GM21717 (cell line): ENCODE data around the gene SPDEF.

Source experiments
- ATAC-seq: cut with Tn5 transposase; IDR thresholded peaks from one replicate; pipeline ENCODE4 v1.9.1; 2021; ENCODE audit warnings: mild to moderate bottlenecking, moderate library complexity; ENCODE audit not compliant: unreplicated experiment

The SPDEF gene

DNA sequence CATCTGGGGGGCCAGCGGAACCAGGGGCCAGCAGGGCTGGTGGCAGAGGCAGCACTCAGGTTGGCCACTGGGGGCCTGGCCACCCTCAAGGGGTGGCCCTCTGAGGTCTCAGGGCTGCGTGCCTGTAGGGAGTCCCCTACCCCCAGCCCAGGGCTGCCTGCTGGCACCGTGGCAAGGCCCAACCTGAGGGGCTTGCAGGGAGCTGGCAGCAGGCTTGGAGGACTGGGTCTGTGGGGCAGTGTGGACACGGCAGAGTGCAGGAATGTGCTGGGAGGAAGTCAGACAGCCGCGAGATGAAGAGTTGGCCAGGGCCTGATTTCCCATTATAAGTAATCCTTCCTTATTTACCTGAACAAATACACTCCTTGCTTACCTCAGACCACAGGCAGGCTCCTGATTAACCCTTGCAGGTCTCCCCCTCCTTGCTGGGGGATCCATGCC, at the start of gene SPDEF:
SPDEF (minus strand) TSS at position 299 of the 441 bp plus-strand sequence. CDS start 11,874 bp downstream, outside the sequence.
- no peak for ATAC-seq

DNA sequence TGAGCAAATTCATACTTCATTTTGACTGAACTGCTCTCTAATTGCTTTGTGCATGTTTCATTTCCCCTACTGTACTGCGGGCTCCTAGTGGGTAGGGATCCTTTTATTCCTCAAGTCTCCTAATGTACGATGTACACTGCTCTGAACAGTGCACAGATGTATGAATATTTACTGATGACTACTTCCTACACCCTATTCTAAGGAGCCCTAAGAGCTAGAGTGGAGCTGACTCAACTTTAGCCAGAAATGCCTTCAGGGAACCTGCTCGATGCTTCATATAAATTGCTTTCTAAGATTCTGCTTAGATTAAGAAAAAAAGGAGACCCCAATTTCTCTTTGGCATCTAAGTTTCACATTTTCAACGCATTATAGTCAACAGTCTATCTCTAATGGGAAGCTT, 47.6 kb upstream of the SPDEF start:
- no peak for ATAC-seq

DNA sequence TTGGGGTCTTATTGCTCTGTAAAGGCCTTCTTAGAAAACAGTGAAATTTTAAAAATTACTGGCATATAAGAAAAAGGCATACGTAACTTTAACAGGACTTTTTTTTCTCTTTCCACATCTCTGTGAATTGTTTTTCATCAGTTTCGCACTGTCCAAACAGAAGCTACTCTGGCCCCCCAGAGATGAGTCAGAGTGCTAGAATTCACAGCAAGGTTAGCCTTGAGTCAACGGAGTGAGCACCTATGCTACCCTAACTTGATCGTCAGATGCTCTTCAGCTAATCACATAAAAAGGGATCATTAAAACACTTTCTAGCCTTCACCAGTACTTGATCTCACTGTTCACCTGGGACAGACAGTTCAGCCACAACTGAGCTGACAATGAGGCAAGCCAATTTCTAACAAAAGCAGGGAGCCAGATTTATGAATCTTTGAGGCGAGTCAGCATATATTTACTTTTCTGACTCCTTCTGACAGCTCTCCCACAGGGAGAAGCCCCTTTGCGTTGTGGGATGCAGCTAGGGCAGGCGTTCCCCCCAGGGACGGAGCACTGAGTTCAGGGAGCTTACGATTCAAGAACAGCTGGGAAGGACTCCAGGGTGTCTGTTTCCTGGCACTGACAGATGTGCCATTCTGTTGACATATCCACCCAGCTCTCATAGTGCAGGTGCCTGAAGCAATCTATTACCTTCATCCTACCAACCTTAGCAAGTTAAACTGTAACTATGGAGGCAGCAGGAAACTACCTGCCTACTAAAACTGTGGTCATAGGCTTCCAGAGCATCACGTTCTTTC, 46.4 kb upstream of the SPDEF start:
- no peak for ATAC-seq

DNA sequence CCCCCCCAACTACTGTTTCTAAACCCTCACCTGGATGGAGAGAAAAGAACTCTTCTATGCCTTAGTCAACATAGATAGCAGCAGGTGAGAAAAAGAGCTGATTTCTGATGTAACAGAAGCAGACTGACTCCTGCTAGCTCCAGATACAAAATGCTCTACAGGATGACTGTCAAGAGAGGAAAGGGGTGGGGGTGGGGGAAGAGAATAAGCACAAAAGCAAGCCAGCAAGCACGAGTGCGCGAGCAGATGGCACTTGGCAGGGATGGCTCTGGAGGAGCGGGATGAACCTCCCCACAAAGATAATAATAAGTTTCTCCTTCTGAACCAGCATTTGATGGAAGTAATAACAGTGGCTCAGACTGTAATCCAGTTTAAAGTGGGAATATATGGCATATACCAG, 45.6 kb upstream of the SPDEF start:
- ATAC-seq: no peak

DNA sequence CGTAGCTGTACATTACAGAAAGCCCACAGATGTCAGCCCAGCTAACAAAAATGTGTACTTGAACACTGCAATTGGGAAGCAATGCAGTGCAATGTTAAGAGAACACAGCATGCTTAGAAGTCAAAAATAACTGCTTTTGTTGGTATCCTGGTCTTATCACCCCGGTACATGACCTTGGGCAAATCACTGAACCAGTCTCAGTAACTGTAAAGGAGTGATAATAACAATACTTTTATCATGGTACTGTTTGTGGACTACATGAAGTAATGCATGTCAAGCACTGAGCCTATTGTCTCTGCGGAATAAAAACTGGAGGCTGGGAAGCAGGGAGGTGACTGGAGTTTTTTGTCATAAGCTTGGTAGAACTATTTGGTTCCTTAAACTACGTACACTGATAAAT, 44.7 kb upstream of the SPDEF start:
- no peak for ATAC-seq

DNA sequence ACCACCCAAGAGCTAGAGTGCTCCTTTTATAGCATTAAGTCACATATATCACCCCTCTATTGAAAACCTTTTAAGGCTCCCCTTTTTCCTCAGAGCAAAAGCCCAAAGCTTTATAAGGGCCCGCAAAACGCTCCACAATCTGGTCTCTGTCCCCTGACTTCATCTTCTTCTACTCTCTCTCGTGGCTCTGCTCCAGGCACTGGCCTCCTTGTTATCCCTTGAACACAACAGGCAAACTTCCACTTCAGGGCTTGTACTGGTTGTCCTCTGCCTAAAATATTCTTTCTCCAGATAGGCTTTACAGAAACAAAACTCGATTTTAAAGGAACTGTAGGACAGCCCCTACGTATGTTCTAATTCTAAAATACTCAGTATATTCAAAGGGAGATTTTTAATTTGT, 44.0 kb upstream of the SPDEF start:
- ATAC-seq: no peak

DNA sequence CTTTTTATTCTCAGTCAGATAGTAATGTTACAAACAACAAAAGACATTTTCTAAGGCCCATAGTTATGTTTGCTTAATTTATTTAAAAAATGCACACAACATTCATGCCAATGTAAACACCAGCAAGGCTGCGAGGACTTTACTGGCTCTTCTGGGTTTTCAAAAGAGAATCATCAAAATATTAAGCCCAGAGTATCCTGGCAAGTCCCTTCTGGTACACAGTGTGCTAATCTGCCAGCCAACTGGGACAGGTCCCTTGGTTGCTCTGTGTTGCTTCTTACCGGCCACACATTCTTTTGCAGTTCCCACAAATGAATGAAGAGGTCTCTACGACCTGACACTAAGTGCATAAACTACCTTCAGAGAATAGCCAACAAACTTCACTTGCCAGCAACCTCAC, 42.6 kb upstream of the SPDEF start:
- ATAC-seq: no peak

DNA sequence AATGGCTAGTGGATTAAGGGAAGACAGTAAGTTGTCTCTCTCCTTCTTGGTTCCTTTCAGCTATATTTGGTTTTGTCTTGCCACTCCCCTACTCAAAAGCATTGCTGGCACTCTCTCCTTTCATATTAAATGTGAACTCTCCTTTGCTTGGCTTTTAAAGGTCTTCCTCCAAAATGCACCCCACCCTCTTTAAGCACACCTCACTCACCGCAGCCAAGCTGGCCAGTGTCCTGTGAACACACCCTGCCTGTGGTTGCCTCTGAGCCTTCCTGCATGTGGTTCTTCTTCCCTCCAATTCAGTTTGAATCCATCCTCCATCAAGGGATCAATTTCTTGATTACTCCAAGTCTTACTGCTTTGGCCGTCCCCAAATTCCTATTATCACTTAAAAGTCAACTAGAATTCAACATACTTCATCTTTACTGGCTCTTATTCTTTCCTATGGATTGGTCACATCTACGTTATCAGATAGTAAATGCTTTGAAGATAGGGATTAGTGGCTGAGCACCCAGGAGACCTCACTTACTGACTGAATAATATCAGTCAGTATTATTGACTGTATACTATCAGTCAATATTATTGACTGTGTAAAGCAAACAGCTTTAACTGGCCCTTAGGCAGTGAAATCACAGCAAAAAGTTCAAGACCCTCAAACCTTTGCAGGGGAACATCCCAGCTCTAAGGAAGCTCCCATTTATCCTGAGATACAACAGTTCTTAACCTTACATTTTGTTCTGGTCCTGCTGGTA, 41.6 kb upstream of the SPDEF start:
- ATAC-seq: no peak

DNA sequence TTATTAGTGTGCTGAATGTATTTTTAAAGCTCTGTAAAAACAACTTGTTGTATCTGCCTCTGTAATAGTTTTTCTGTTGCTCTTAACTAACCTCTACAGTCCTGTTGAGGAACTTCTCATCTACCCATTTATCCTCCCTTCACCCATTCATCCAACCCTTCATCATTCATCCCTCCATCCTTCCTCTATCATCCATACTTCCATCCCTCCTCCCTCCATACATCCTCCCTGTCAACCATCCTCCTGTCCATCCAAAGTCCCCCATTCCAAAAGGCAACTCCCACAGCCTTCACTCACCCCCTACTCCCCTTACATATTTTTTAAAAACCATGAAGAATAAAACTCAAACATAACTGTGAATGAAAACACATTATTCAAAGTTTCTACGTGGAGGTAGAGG, 40.7 kb upstream of the SPDEF start:
- ATAC-seq: no peak

DNA sequence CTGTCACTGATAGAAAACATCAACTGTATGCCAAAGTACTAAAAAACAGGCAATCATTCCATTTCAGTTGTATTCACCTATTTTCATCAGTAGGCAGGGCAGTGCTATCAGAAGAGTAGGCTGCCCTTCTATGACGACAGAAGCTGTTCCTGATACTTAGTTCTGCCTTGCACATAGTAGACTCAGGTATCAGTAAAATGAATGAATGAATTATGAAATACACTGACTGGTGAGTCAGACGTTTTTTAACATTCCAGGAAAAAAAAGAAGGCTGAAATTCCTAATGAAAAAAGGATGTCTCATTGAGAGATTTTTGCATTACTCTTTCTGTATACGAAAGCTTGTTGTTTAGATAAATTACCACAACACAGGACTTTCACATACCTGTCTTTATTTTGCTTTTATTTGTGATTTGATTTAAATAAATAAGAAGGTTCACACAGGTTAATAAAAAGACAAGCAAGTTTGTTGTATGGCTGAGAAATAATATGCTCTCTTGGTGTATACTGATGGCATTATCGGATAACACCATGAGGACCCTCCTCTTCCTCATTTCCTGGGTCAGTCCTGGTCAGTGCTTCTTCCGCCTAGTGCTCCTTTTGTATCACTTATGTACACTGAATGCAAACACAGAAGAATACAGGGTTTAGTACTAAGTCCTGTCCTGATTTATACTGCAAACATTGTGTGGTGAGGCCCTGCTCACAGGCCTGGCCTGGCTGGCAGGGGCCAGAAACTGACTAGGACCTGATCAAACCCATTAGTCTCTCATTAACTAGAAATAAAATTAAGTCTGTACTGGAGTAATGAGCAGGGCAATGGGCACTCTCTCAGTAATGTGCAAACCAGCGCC, 39.4 kb upstream of the SPDEF start:
- no peak for ATAC-seq

DNA sequence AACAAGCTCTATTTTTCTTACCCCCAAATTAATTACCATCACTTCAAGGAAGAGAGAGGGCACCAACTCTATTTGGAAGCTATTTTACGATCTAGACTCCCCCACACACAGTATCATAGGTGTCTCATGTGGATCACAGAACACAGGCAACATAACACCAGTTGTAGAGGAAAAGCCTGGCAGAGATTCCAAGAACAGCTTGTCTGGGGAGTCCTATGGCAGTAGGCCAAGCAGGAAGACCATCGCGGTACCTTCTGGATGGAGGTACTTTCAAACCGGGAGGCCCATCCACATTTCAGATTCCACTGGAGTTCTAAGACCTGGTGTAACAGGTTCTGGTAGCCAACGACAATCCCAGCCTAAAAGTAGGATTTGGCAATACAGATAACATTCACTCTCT, 37.6 kb upstream of the SPDEF start:
- ATAC-seq: no peak

DNA sequence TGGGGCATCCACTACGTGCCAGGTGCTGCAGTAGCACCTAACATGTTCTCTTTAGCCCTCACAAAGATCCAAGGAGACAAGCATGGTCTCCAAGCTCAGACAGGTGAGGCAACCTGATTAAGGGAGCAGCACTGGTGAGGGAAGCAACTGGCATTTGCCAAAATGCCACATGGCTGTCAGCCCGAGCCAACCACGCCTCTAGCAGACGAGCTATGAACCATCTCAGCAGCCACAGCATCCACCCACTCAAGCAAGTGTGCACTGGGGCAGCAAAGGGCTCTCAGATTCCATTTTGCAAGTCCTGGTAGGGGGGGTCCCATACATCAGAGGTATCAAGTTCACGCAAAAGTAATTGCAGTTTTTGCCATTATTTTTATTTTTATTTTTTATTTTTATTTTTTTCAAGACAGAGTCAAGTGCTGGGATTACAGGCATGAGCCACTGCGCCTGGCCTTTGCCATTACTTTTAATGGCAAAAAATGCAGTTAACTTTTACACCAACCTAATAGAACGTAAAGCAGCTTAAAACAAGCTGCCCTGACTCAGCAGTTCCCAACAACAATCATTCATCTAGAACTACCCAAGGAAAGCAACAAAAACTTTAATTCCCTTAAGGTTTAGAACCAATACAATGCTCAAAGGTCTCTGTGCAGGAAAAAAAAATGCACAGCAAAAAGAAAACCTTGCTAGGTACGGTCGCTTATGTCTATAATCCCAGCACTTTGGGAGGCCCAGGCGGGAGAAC, 36.3 kb upstream of the SPDEF start:
- no peak for ATAC-seq

DNA sequence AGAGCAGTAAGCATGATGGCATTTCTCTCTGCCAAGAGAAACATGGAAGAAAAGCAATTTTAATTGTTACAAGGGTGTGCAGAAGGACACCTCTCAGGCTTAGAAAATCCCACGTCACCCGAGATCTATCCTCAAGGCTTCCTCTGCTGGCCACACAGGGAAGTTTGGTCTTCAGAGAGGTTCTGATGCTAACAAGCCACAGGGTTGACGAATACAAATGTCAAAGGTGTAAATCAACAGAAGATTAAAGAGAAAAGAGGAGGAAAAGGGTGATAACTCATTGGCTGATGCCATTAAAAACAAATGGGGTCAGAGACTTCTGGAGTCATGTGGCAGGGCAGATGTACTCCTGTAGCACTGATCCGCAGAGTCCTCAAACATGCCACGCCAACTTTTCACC, 33.6 kb upstream of the SPDEF start:
- ATAC-seq: no peak

DNA sequence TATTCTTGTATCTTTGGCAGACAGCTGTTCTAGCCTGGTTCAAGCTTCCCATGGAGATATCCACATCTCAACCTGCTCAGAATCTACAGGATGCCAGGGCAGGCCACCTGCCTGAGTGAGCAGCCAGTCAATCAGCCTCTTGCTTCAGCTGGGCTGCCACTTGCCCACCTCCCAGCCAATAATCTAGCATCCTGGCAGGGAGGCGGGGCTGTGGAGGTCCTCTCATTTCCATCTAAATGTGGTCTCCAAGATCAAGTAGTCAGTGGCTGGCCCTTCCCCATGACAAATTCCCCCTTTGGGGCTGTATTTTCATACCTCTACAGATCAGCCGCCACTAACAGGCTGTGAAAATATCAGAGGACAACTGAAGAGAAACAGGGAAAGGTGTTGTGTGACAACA, 33.0 kb upstream of the SPDEF start:
- no peak for ATAC-seq

DNA sequence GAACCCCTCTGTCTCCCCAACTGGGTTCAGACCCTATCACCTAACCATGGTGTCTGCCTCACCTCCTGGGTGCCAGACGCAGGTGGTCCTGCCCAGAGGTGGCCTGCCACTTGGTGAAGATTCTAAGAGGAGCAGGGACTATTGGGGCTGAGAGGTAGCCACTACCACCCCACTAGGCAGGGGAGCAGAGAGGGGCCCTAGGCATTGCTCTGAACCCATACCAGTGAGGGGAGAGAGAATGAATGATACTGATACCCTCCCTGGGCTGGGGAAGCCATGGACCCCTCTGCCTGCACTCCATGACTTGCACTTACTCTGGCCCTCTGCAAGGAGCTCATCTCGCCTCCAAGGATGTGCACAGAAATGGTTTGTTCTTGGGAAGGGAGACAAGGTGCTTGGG, 31.7 kb upstream of the SPDEF start:
- ATAC-seq: no peak

DNA sequence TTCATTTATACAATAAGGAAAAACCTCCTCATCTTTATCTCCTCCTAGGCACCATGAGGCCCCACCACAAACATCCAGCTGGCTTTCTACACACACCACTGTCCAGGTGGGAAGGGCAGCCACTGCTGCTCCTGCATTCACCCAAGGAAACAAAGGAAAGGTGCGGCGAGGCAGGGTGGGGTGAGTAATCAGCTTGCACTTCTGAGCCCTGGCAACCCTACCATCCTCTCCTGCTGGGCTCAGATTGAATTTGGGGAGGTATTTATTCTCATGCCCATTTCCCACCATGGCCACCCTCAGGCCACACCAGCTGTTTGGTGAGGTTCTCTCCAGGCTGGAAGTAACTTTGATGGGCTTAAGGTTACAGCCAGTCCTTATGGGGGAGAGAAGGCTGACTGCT, 31.2 kb upstream of the SPDEF start:
- ATAC-seq: no peak

DNA sequence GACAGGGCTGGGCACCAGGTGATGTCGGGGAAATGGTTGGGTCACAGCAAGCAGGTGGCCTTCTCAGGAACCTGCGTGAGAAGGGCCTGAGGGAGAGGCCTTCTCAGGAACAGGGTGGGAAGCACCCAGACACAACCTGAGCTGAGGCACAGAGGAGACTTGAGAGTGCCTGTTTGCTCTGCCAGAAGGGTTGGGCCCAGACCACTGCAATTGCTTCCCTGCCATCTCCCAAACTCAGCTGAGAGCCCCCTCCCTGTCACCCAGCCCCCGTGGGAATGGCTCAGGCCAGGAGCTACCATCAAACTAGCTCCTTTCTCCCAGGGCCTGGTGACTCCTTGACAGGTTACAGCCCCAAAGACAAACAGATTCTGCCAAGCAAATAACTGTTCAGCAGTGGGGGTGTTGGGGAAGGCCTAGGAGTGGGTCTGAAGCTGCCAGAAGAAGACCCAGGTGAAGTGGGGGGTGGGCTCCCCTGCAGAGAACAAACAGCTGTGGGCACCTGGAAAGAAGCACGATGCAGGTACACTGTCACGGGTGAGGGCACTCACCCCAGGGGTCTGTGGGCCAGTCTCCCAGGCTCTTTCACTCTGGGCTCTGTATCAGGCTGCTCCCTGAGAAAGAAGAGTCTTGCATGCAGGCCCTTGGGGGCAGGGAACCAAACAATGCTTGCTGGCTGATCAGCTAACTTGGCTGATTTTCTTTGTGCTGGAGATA, 30.4 kb upstream of the SPDEF start:
- ATAC-seq: no peak

DNA sequence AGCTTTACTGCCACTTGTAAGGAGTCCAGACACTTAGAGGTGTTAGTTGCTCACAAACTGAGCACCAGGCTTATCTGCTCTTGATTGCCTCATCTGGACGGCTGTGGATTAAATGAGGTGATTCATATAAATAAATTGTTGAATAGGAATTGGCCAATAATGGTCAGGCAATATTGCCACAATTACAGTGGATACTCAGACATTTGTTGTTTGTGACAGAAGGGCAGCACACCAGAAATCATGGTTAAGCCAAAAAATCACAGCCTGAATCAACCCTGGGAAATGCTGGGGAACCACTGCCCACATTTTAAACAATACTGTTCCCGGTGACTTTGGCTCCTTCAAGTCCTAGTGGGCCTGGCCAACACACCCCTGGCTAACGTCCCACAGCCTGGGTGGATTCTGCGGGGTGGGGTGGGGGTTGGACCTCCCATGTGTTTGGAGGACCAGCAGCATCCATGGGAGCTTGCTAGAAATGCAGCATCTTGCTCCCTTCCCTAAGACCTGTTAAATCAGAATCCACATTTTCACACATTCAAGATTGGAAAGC, 29.5 kb upstream of the SPDEF start:
- ATAC-seq: no peak

DNA sequence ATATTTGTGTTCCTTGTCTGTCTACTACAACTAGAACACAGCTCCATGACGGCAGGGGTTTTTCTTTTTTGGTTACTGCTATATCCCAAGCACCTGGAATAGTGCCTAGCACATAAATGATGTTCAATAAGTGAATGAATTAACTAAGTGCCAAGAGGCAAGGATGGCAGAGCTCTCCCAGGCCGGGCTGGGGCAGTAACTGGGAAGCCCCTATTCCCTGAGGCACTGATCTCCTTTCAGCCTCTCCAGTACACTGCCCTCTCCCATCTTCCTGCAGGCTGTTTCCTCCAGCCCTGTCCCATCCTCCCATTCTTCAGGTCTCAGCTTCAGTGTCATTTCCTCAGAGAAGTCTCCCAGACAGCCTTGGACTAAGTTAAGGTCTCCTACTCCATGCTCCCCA, 29.0 kb upstream of the SPDEF start:
- ATAC-seq: no peak

DNA sequence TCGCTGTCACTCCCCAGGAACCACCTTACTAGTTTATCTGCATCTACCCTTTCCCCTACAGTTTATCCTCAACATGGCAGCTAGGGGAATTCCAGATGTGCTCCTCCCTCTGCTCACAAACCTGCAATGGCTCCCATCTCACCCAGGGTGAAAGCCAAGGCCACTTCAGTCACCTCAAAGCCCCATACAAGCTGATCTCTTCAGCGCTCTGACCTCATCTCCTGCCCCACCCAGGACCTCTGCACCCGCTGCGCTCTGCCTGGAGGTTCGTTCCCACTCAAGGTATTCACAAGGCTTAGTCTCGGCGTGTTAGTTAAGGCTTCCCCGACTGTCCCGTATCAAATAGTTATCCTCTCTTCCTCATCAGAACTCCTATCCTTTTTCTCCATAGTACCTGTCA, 28.6 kb upstream of the SPDEF start:
- no peak for ATAC-seq
